ENCODE measurements around the gene ACAN. TPM values are rescaled to one million over a fixed set of nuclear protein-coding genes. Genes with fewer than 3 reads are reported as not detected.
"Not testable (repeated sequence)": the region's sequence is repeated elsewhere in the genome, so short reads cannot be mapped to it uniquely, and the experiment has no call there.

ACAN gene
- total RNA-seq, 1 experiment from 2014 or later, result not detected

- DNase-seq (ENCODE audit: low read depth), result no peak
- in situ Hi-C loops (cut with HindIII; ENCODE audit: low pct_unique_long_range_greater_than_20kb, low sequenced_read_pairs), result no loop called here
These were observed 102.9 kb downstream of the ACAN start for GRCh38 chr15:88906130-88906529.

GRCh38 chr15:88906551-88906950 is 103.3 kb downstream of the ACAN start:
- in situ Hi-C loops (cut with HindIII; ENCODE audit: low pct_unique_long_range_greater_than_20kb, low sequenced_read_pairs), result no loop called here
- DNase-seq (ENCODE audit: low read depth), result no peak

DNA sequence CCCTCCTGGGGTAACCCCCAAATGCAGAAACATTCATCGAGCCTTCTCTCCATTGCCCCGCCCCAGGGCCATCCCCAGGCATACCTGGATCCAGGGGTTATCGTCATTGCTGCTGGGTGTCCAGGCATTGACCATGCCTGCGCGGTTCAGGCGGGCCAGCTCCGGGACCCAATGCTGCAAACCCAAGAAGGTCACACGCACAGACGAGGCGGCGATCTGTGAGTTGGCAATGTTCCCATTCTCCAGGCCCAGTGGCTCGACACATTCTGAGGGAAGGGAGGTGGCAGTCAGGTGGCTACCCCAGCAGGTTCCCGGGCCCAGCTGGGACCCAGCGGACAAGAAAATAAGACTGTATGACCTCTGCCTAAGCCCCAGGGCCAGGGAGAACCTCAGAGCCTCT is 103.9 kb downstream of the ACAN start:
- in situ Hi-C loops (cut with HindIII; ENCODE audit: low pct_unique_long_range_greater_than_20kb, low sequenced_read_pairs), result no loop called here
- no peak for DNase-seq (ENCODE audit: low read depth)

GRCh38 chr15:88908123-88908522 is 104.9 kb downstream of the ACAN start:
- DNase-seq (ENCODE audit: low read depth), result no peak
- in situ Hi-C loops (cut with HindIII; ENCODE audit: low pct_unique_long_range_greater_than_20kb, low sequenced_read_pairs), result no loop called here

GRCh38 chr15:88908697-88909621 is 105.7 kb downstream of the ACAN start:
- no peak for DNase-seq (ENCODE audit: low read depth)
- in situ Hi-C loops (cut with HindIII; ENCODE audit: low pct_unique_long_range_greater_than_20kb, low sequenced_read_pairs), result no loop called here

- peak; percentile 70 for DNase-seq (ENCODE audit: low read depth)
- in situ Hi-C loops (cut with HindIII; ENCODE audit: low pct_unique_long_range_greater_than_20kb, low sequenced_read_pairs), result no loop called here
These were observed 107.0 kb downstream of the ACAN start for GRCh38 chr15:88909956-88910831.

- in situ Hi-C loops (cut with HindIII; ENCODE audit: low pct_unique_long_range_greater_than_20kb, low sequenced_read_pairs), result no loop called here
- peak; percentile 49 for DNase-seq (ENCODE audit: low read depth)
These were observed 108.5 kb downstream of the ACAN start for GRCh38 chr15:88911766-88912118.

DNA sequence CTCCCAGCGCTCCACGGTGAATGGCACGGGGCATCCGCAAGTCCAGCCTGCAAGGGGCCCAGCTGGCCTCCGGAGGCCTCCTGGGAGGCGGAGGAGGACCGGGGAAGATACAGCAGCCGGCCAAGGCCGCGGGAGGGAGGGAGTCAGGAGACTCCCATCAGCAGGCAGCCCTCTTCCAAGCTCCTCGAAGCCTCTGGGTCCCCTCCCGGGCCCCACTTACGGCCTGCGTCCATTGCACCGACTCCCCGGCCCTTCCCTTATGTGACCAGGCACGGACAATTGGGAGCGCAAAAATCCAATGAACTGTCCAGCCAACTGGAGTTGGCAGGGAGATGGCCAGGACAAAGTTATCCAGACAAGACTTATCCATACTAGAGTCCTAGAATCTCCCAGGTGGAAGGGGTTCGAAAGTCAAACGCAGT is 109.3 kb downstream of the ACAN start:
- peak; percentile 53 for DNase-seq (ENCODE audit: low read depth)
- in situ Hi-C loops (cut with HindIII; ENCODE audit: low pct_unique_long_range_greater_than_20kb, low sequenced_read_pairs), result no loop called here

- peak; percentile 85 for DNase-seq (ENCODE audit: low read depth)
- in situ Hi-C loops (cut with HindIII; ENCODE audit: low pct_unique_long_range_greater_than_20kb, low sequenced_read_pairs), result no loop called here
These were observed 110.0 kb downstream of the ACAN start, which contains the start of gene MFGE8 for GRCh38 chr15:88913017-88913849. Gene MFGE8 (minus strand): TSS chr15:88913379. CDS start chr15:88913319, 60 bp downstream.

- no peak for DNase-seq (ENCODE audit: low read depth)
- in situ Hi-C loops (cut with HindIII; ENCODE audit: low pct_unique_long_range_greater_than_20kb, low sequenced_read_pairs), result no loop called here
These were observed 110.6 kb downstream of the ACAN start for GRCh38 chr15:88913850-88914169.

DNA sequence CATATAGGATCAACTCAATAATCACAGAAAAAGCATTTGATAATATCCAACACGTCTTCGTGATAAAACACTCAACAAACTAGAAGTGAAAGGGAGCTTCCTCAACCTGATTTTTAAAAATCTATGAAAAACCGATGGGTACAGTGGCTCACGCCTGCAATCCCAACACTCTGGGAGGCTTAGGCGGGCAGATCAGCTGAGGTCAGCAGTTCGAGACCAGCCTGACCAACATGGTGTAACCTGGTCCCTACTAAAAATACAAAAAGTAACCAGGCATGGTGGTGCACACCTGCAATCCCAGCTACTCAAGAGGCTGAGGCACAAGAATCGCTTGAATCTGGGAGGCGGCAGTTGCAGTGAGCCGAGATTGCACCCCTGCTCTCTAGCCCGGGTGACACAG is 112.1 kb downstream of the ACAN start:
- in situ Hi-C loops (cut with HindIII; ENCODE audit: low pct_unique_long_range_greater_than_20kb, low sequenced_read_pairs), result no loop called here

GRCh38 chr15:88917760-88918159 is 114.5 kb downstream of the ACAN start:
- in situ Hi-C loops (cut with HindIII; ENCODE audit: low pct_unique_long_range_greater_than_20kb, low sequenced_read_pairs), result no loop called here
- DNase-seq (ENCODE audit: low read depth), result no peak

More for the DNA sequence above, 112.1 kb downstream of the ACAN start:
- no peak for DNase-seq (ENCODE audit: low read depth)

GRCh38 chr15:88918738-88919137 is 115.5 kb downstream of the ACAN start:
- peak; percentile 98 for DNase-seq (ENCODE audit: low read depth)
- in situ Hi-C loops (cut with HindIII; ENCODE audit: low pct_unique_long_range_greater_than_20kb, low sequenced_read_pairs), result no loop called here

- in situ Hi-C loops (cut with HindIII; ENCODE audit: low pct_unique_long_range_greater_than_20kb, low sequenced_read_pairs), result no loop called here
- peak; percentile 65 for DNase-seq (ENCODE audit: low read depth)
These were observed 117.1 kb downstream of the ACAN start for GRCh38 chr15:88920186-88920891.

DNA sequence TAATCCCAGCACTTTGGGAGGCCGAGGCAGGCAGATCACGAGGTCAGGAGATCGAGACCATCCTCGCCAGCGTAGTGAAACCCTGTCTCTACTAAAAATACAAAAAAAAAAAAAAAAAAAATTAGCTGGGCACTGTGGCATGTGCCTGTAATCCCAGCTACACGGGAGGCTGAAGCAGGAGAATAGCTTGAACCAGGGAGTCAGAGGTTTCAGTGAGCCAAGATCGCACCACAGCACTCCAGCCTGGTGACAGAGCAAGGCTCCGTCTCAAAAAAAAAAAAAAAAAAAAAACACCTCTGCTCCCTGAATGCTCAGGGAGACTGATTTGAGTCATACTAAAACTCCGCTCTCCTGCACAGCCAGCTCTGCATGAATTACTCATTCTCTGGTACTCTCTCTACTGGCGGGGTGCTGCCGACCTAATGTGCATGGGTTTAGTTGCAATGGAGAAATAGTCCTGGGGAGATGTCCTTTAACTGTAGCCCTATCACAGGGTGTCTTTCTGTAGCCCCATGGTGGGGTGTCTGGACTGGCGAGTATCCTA is 117.7 kb downstream of the ACAN start:
- peak; percentile 40 for DNase-seq (ENCODE audit: low read depth)

More for the DNA sequence above, 117.7 kb downstream of the ACAN start:
- in situ Hi-C loops (cut with HindIII; ENCODE audit: low pct_unique_long_range_greater_than_20kb, low sequenced_read_pairs), result not testable (repeated sequence)
